GM06990 (cell line): ENCODE data around the gene SLC45A1.

Experiments
- DNase-seq: peaks from one replicate; pipeline ENCODE4 v3.0.0-alpha.2; 2011; ENCODE audit not compliant: insufficient read length; ENCODE audit errors: extremely low read depth
- H3K27me3 ChIP-seq: replicated peaks from 2 replicates; pipeline ENCODE4 v1.6.0; 2011; ENCODE audit warnings: low read length; ENCODE audit not compliant: control insufficient read depth, insufficient read depth
- H3K36me3 ChIP-seq: 2 replicates; pipeline ENCODE4 v1.5.1; 2011; ENCODE audit warnings: low read length; ENCODE audit not compliant: control insufficient read depth, insufficient read depth
- H3K4me3 ChIP-seq: replicated peaks from 2 replicates; pipeline ENCODE4 v1.5.1; 2011; ENCODE audit warnings: low read depth, mild to moderate bottlenecking, control low read depth, low read length
- TF ChIP-seq, protein P1 (sequence below): IDR thresholded peaks from 2 replicates; pipeline ENCODE4 v1.5.1; 2011; ENCODE audit warnings: low read length, control low read depth, mild to moderate bottlenecking, inconsistent platforms; ENCODE audit not compliant: insufficient read depth, poor library complexity, severe bottlenecking

SLC45A1 gene

DNA sequence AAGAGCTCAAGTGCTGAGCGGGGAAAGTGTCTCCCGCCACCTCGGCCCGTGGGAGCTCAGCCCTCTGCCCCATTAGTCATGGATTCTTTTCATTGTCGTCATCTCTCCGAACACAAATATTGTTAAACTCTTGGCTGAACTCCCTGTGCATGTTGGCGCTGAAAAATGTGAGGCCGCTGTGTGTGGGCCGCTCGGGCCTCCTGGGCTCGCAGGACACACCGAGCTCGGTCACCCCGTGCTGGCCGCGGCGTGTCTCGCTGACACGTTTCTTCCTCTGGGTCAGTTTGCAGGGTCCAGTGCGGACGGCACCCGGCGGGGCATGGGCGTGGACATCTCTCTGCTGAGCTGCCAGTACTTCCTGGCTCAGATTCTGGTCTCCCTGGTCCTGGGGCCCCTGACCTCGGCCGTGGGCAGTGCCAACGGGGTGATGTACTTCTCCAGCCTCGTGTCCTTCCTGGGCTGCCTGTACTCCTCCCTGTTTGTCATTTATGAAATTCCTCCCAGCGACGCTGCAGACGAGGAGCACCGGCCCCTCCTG is 25.6 kb downstream of the SLC45A1 start:
- no peaks in the 10 kb centered on the region for H3K36me3 ChIP-seq
- no peak for DNase-seq
- no peaks in the 10 kb centered on the region for H3K27me3 ChIP-seq
- H3K4me3 ChIP-seq = no peak overlapping the region
- TF ChIP-seq, protein P1, sequence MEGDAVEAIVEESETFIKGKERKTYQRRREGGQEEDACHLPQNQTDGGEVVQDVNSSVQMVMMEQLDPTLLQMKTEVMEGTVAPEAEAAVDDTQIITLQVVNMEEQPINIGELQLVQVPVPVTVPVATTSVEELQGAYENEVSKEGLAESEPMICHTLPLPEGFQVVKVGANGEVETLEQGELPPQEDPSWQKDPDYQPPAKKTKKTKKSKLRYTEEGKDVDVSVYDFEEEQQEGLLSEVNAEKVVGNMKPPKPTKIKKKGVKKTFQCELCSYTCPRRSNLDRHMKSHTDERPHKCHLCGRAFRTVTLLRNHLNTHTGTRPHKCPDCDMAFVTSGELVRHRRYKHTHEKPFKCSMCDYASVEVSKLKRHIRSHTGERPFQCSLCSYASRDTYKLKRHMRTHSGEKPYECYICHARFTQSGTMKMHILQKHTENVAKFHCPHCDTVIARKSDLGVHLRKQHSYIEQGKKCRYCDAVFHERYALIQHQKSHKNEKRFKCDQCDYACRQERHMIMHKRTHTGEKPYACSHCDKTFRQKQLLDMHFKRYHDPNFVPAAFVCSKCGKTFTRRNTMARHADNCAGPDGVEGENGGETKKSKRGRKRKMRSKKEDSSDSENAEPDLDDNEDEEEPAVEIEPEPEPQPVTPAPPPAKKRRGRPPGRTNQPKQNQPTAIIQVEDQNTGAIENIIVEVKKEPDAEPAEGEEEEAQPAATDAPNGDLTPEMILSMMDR = no peak

GRCh38 chr1:8344893-8345507 is 27.1 kb downstream of the SLC45A1 start:
- DNase-seq = no peak
- Histone ChIP-seq H3K36me3 (no peaks in the 10 kb centered on the region), H3K4me3 (no peak overlapping the region), H3K27me3 (no peaks in the 10 kb centered on the region)
- TF ChIP-seq, protein P1 = no peak

- Histone ChIP-seq H3K4me3 (no peak overlapping the region), H3K27me3 (no peaks in the 10 kb centered on the region), H3K36me3 (no peaks in the 10 kb centered on the region)
- TF ChIP-seq, protein P1 = no peak
- DNase-seq = no peak
Observed at GRCh38 chr1:8345621-8346415, 27.9 kb downstream of the SLC45A1 start.

DNA sequence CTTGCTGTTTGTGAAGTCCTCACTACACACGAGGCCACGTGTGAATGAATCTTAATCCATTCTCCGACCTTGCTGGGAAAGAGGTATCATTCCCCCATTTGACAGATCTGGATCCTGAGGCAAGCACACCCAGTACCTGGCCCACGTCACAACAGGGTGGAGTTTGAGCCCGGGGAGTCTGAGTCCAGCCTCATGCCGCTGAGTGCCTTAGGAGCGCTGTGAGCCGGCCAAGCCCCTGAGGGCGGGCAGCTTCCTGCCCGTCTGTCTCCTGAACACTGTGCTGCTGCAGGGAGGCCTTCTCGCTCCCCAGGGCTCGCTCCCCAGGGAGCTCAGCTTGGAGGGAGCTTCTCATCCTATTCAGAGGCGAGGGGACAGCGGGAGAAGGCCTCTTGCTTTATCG is 29.7 kb downstream of the SLC45A1 start:
- H3K27me3 ChIP-seq = no peaks in the 10 kb centered on the region
- no peak for DNase-seq
- no peak overlapping the region for H3K4me3 ChIP-seq
- H3K36me3 ChIP-seq = no peaks in the 10 kb centered on the region
- TF ChIP-seq, protein P1 = no peak

DNA sequence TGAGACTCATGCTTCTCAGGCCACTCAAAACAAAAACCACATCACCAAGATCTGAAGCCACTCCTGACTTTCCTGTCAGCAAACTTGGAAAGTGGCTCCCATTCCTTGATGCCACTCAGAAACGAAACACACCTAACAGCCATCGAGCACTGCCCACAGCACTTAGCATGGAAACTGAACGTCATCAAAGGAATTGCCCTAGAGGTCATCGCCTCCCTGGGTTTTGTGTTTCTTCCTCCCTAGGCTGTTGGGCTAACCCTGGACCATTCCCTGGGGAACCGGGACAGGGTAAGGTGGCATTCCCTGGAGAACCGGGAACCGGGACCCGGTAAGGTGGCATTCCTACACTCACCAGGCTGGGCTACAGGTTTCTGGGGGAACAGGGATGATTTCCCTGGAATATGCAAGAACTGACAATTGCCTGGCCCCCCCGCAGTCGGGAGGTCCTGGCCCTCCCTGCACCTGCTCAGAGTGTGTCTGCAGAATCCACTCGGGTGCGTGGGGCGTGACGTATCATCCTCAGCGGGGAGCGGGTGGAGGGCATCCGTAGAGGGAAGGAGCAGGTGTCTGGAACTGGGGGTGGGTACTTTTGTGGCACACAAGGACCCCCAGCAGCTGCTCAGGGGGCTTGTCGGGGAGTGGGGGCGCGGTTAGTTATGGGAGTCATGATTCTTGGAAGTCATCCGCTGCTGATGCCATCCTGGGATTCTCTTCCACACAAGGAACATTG is 30.3 kb downstream of the SLC45A1 start:
- DNase-seq = no peak
- Histone ChIP-seq H3K36me3 (no peaks in the 10 kb centered on the region), H3K4me3 (no peak overlapping the region), H3K27me3 (no peaks in the 10 kb centered on the region)
- TF ChIP-seq, protein P1 = no peak
